ENCODE results near the gene EPB41L1.

DNA sequence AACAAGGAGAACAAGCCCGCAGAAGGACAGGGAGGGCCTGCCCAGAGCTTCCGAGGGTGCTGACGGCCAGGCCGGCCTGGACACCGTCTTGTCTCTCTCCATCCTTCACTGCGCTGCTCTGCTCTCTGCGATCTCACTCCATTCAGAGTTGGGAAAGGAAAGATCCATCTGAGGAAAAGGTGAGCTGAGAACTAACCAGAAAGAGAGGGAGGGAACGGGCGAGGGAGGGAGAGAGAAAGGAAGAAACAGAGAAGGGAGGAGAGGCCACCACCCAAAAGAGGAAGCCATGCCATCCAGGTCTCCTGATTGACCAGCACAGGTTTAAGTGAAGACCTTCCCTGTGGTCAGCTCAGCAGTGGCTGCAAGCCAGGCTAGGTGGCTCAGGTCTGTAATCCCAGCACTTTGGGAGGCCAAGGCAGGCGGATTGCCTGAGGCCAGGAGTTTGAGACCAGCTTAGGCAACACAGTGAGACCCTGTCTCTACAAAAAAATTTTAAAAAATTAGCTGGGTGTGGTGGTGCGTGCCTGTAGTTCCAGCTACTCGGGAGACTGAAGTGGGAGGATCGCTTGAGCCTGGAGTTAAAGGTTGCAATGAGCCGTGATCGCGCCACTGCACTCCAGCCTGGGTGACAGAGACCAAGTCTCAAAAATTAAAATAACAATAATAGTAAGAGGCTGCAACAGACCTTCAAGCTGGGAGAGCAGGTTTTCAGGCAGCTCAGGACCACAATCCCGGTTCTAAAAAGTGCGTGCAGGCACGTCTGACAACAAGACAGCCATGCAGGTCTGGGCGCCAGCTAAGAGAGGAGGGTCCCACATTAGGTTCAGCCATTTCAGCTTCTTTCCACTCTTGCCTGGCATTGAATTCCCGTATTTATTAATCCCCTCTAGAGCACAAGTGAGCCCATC, 117.4 kb downstream of the EPB41L1 start:
- TF ChIP-seq, protein P1, sequence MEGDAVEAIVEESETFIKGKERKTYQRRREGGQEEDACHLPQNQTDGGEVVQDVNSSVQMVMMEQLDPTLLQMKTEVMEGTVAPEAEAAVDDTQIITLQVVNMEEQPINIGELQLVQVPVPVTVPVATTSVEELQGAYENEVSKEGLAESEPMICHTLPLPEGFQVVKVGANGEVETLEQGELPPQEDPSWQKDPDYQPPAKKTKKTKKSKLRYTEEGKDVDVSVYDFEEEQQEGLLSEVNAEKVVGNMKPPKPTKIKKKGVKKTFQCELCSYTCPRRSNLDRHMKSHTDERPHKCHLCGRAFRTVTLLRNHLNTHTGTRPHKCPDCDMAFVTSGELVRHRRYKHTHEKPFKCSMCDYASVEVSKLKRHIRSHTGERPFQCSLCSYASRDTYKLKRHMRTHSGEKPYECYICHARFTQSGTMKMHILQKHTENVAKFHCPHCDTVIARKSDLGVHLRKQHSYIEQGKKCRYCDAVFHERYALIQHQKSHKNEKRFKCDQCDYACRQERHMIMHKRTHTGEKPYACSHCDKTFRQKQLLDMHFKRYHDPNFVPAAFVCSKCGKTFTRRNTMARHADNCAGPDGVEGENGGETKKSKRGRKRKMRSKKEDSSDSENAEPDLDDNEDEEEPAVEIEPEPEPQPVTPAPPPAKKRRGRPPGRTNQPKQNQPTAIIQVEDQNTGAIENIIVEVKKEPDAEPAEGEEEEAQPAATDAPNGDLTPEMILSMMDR (IDR thresholded peaks at IDR 0.05): no peak
- no peak for TF ChIP-seq POLR2AphosphoS5 (IDR thresholded peaks at IDR 0.05)
- no peak for TF ChIP-seq POLR2A (IDR thresholded peaks at IDR 0.05)
